GM18505 (cell line): ENCODE measurements around the gene ATOH8.

Experiments used
- ATAC-seq: cut with Tn5 transposase; IDR thresholded peaks from one replicate; pipeline ENCODE4 v1.9.1; 2021; ENCODE audit not compliant: unreplicated experiment
- POLR2A ChIP-seq: IDR thresholded peaks from 4 replicates; pipeline ENCODE4 v1.6.1; 2011; ENCODE audit warnings: borderline replicate concordance; ENCODE audit not compliant: insufficient read depth, insufficient read length; ENCODE audit errors: extremely low read depth

ATOH8 gene

GRCh38 chr2:85797921-85798320, 44.1 kb downstream of the ATOH8 start:
- ATAC-seq, result no peak
- TF ChIP-seq POLR2A, result no peak

- no peak for TF ChIP-seq POLR2A
- no peak for ATAC-seq
These were observed 45.6 kb downstream of the ATOH8 start for GRCh38 chr2:85799215-85799956.

GRCh38 chr2:85800586-85800985, 46.8 kb downstream of the ATOH8 start:
- TF ChIP-seq POLR2A, result no peak
- no peak for ATAC-seq

- no peak for ATAC-seq
- TF ChIP-seq POLR2A, result no peak
These were observed 48.1 kb downstream of the ATOH8 start for GRCh38 chr2:85801871-85802270.

- no peak for TF ChIP-seq POLR2A
- ATAC-seq, result no peak
These were observed 48.7 kb downstream of the ATOH8 start for GRCh38 chr2:85802354-85803103.

- TF ChIP-seq POLR2A, result no peak
- ATAC-seq, result no peak
These were observed 50.1 kb downstream of the ATOH8 start for GRCh38 chr2:85803704-85804425.

- ATAC-seq, result no peak
- TF ChIP-seq POLR2A, result no peak
These were observed 50.8 kb downstream of the ATOH8 start for GRCh38 chr2:85804583-85804982.

GRCh38 chr2:85806358-85807118, 52.7 kb downstream of the ATOH8 start:
- no peak for ATAC-seq
- TF ChIP-seq POLR2A, result no peak

GRCh38 chr2:85807756-85808155, 54.0 kb downstream of the ATOH8 start:
- TF ChIP-seq POLR2A, result no peak
- ATAC-seq, result no peak

GRCh38 chr2:85810371-85811179, 56.8 kb downstream of the ATOH8 start:
- ATAC-seq, result no peak
- no peak for TF ChIP-seq POLR2A

GRCh38 chr2:85811180-85812093, 57.6 kb downstream of the ATOH8 start:
- no peak for ATAC-seq
- TF ChIP-seq POLR2A, result no peak
